Measurements from ENCODE around the gene CBFA2T3. TPM values are rescaled to one million over a fixed set of nuclear protein-coding genes. Genes with fewer than 3 reads are reported as not detected.
A peak's percentile ranks its signal among the peaks of the same experiment; 100 is the strongest.

CBFA2T3 gene
- total RNA-seq, 4 donors from 2014 or later, result 0.84 to 12.6 (median 1.4) TPM

- no peak for DNase-seq (ENCODE audit: low spot score)
- no peak for ATAC-seq (ENCODE audit: low FRiP score)
- no peak for TF ChIP-seq CTCF (IDR thresholded peaks at IDR 0.05)
Measured at GRCh38 chr16:88927661-88928060, 49.3 kb downstream of the CBFA2T3 start.

GRCh38 chr16:88927010-88927409 is 50.0 kb downstream of the CBFA2T3 start:
- DNase-seq (ENCODE audit: low spot score) (no peak), ATAC-seq (ENCODE audit: low FRiP score) (no peak)
- TF ChIP-seq CTCF (IDR thresholded peaks at IDR 0.05), result no peak

GRCh38 chr16:88926374-88926990 is 50.5 kb downstream of the CBFA2T3 start:
- no peak for ATAC-seq (ENCODE audit: low FRiP score)
- no peak for DNase-seq (ENCODE audit: low spot score)
- no peak for TF ChIP-seq CTCF (IDR thresholded peaks at IDR 0.05)

DNA sequence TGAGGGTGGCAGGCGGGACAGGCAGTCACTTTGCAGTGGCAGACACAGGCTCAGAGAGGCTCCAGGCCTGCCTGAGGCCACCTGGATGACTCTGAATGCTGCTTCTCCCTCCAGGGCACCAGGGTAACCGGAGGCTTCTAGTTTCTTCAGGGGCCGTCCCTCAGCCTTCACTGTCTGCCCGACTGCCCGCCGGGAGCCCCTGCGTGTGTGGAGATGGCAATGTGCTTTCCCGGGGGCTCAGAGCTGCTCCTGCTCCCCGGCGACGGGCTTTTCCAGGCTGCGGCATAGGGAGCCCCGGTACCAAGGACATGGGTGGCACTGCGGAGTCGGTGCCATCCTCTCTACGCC is 51.5 kb downstream of the CBFA2T3 start:
- no peak for ATAC-seq (ENCODE audit: low FRiP score)
- no peak for TF ChIP-seq CTCF (IDR thresholded peaks at IDR 0.05)
- no peak for DNase-seq (ENCODE audit: low spot score)

DNA sequence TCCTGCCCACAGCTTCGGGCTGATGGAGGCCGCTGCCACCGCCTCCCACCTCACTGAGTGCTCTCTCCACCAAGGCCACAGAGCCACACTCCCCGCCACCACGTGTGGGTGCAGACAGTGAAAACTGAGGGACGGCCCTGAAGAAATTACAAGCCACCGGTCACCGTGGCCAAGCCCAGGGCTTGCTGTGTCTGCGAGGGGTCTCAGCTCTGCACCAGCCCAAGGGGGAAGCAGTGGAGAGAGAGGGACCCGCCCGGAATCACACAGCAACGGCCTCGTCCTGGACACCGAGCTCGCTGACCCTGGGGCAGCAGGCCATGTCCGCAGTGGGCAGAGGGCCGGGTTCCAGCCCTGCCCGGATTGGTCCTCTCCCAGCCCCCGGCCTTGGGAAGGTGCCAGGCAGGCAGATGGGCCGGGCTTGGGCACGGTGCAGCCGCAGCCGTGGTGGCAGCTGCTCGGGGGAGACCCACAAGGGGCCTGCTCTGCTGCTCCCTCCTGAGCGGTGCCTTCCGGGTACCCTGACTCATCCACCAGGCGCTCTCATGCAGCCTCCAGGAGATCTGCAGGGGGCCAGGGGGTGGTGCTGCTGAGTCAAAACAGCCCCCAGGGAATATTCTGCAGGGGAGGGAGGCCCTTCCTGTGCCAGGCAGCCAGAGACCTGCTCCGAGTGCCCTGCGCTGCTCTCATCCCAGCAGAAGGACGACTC is 52.0 kb downstream of the CBFA2T3 start:
- peak; percentile 34 for ATAC-seq (ENCODE audit: low FRiP score)
- TF ChIP-seq CTCF (IDR thresholded peaks at IDR 0.05), result no peak
- DNase-seq (ENCODE audit: low spot score), result no peak

DNA sequence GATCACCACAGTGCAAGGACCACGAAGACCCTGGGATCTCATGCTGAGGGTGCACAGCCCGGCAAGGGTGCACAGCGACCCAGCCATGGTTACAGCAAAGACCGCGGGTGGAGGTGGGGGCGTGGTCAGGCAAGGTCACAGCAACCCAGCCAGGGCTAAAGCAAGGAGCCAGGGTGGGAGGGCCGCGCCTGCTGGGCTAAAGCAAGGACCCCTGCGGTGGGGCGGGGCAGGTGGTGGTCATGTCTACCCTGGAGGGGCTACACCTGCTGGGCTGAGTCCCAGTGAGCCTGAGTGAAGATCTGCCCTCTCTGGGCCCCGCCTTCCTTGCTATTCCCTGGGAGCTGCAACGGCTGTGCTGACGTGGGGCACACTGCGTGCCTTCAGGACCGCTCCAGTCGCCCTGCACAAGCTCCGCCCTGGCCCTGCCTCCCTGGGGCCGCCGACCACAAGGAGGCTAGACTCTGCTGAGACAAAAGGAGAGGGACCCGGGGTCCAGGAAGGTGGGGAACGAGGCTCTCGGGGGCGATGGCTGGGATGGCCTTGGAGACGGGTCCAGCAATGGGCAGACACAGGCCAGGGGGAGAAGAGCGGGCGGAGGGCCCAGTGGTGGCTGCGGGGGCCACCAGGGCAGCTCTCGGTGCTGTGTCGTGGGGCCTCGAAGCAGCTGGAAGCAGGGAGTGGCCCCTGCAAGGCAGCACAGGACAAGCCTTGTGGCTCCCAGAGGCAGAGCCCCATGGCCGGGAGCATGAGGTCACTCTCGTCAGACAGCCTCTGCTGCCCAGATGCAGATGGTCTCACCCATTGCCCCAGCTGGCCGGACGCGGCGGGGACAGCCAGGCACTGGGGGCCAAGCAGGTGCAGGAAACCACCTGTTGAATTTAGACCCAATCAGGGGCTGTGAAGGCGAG is 52.8 kb downstream of the CBFA2T3 start:
- TF ChIP-seq CTCF (IDR thresholded peaks at IDR 0.05), result no peak
- DNase-seq (ENCODE audit: low spot score) (no peak), ATAC-seq (ENCODE audit: low FRiP score) (no peak)

Measured in omental fat pad (tissue), 4 donors.